Body of pancreas (tissue), 4 donors: ENCODE data around the gene NAPG. TPM values are rescaled to one million over a fixed set of nuclear protein-coding genes. Genes with fewer than 3 reads are reported as not detected.

Source experiments
- ATAC-seq: fragments of 150-250 bp; one replicate; pipeline ENCODE4 v1.9.1; 2016
- DNase-seq, 4 donors: peaks; one replicate each; pipeline ENCODE4 v3.0.0-alpha.2; 2019
- H3K27ac ChIP-seq, 4 donors: fragments of 200-600 bp; sonication (generic); 1 replicate in 3 of 4; 2 replicates in 1 of 4; pipeline versions ENCODE4 v1.5.1 to v1.6.1; 2016 to 2019; ENCODE audit warnings: mild to moderate bottlenecking in 1 of 4, mixed read lengths in 1 of 4, moderate library complexity in 1 of 4
- H3K27me3 ChIP-seq, 2 donors: fragments of 200-600 bp; sonication (generic); one replicate each; pipeline ENCODE4 v1.6.0; 2016; ENCODE audit warnings: mild to moderate bottlenecking in 1 of 2
- H3K36me3 ChIP-seq, 2 donors: fragments of 200-600 bp; sonication (generic); replicated peaks in 1 of 2; 2 replicates each; pipeline ENCODE4 v1.5.1; 2016; ENCODE audit warnings: low read depth in 2 of 2; ENCODE audit not compliant: insufficient read depth in 1 of 2
- H3K4me1 ChIP-seq: fragments of 200-600 bp; sonication (generic); one replicate; pipeline ENCODE4 v1.6.0; 2016
- H3K4me3 ChIP-seq, 2 donors: fragments of 200-600 bp; sonication (generic); 1 replicate in 1 of 2; 2 replicates in 1 of 2; pipeline ENCODE4 v1.5.1; 2016 to 2019
- H3K9me3 ChIP-seq, 3 donors: fragments of 200-600 bp; sonication (generic); 1 replicate in 2 of 3; 2 replicates in 1 of 3; pipeline ENCODE4 v1.5.1; 2016
- CTCF ChIP-seq, 7 experiments: fragments of 450-650 bp in 4 of 7; fragments of 200-600 bp in 3 of 7; sonication (generic) in 3 of 7; IDR thresholded peaks; one replicate each; pipeline ENCODE4 v1.5.1; 2016 to 2019; ENCODE audit warnings: antibody characterized with exemption in 7 of 7
- POLR2A ChIP-seq, 3 donors: fragments of 450-650 bp; IDR thresholded peaks; one replicate each; pipeline ENCODE4 v1.6.1; 2016; ENCODE audit warnings: antibody characterized with exemption in 3 of 3, mild to moderate bottlenecking in 2 of 3
- WGBS, 2 donors: methylation state at CpG; one replicate each; pipeline ENCODE4 v1.1.5; 2017; 5-methylcytosine and 5-hydroxymethylcytosine counted together
- intact Hi-C: fragments of 100-400 bp; cut with DNase I; formaldehyde crosslinking; loops from one replicate; pipeline ENCODE4 v1.15.1; 2023
- total RNA-seq, 2 donors: library from RNA; depleted of rRNA; stranded (reverse); fragments of >200 nt; gene quantifications; one replicate each; pipeline ENCODE4 v1.1.0, GENCODE V29; 2016

NAPG gene
- total RNA-seq = 10 to 100 TPM; 22.4 to 27.5 TPM

- peak; percentile 90 for ATAC-seq
- H3K27ac ChIP-seq = peak within 1 kb of the TSS; percentile 73 to 91 (median 89)
- peak within 1 kb of the TSS; percentile 89 to 92 for H3K4me3 ChIP-seq
- 1% methylated on average over 10 to 66 of the region's 68 CpGs for WGBS, 2 donors
- peak; percentile 89 to 93 (median 92) for DNase-seq
- no peaks in the 10 kb centered on the region for H3K9me3 ChIP-seq
- no peak for TF ChIP-seq CTCF (IDR thresholded peaks at IDR 0.05)
- peak in 2 of 3 donors; percentile 72 to 73 for TF ChIP-seq POLR2A (IDR thresholded peaks at IDR 0.05)
- peaks cover 22% of the 10 kb centered on the region for H3K4me1 ChIP-seq
- intact Hi-C loops = no loop called here
- H3K36me3 ChIP-seq = no peaks in the 10 kb centered on the region
- H3K27me3 ChIP-seq = no peaks in the 10 kb centered on the region
These were observed at the start of gene NAPG for GRCh38 chr18:10525697-10526560. NAPG (plus strand) TSS chr18:10526027; CDS start chr18:10526103, 76 bp downstream.

GRCh38 chr18:10476338-10476791 lies 49.5 kb upstream of the NAPG start:
- DNase-seq (no peak), ATAC-seq (peak; percentile 65)
- no peak overlapping the region for H3K4me3 ChIP-seq
- TF ChIP-seq CTCF (IDR thresholded peaks at IDR 0.05) = no peak
- TF ChIP-seq POLR2A (IDR thresholded peaks at IDR 0.05) = no peak
- H3K27me3 ChIP-seq = no peaks in the 10 kb centered on the region
- no peaks in the 10 kb centered on the region for H3K36me3 ChIP-seq
- no peaks in the 10 kb centered on the region for H3K9me3 ChIP-seq
- peaks cover 20% of the 10 kb centered on the region for H3K4me1 ChIP-seq
- intact Hi-C loops = no loop called here
- no peak overlapping the region for H3K27ac ChIP-seq
- 47 to 49% methylated on average over 9 of the region's 9 CpGs for WGBS, 2 donors

GRCh38 chr18:10477121-10477862 lies 48.5 kb upstream of the NAPG start:
- intact Hi-C loops = no loop called here
- 47 to 62% methylated on average over 3 of the region's 3 CpGs for WGBS, 2 donors
- no peak for TF ChIP-seq CTCF (IDR thresholded peaks at IDR 0.05)
- TF ChIP-seq POLR2A (IDR thresholded peaks at IDR 0.05) = no peak
- Histone ChIP-seq H3K27ac (no peak overlapping the region), H3K36me3 (no peaks in the 10 kb centered on the region), H3K27me3 (no peaks in the 10 kb centered on the region), H3K9me3 (no peaks in the 10 kb centered on the region), H3K4me1 (peaks cover 20% of the 10 kb centered on the region), H3K4me3 (no peak overlapping the region)
- no peak for DNase-seq
- no peak for ATAC-seq

- ATAC-seq = no peak
- 95 to 96% methylated on average over 2 of the region's 2 CpGs for WGBS, 2 donors
These were observed 48.0 kb upstream of the NAPG start for GRCh38 chr18:10477863-10478260.

More at GRCh38 chr18:10477863-10478260, 48.0 kb upstream of the NAPG start:
- intact Hi-C loops = no loop called here
- DNase-seq = no peak
- Histone ChIP-seq H3K27me3 (no peaks in the 10 kb centered on the region), H3K27ac (no peak overlapping the region), H3K4me1 (peaks cover 26% of the 10 kb centered on the region), H3K36me3 (no peaks in the 10 kb centered on the region), H3K9me3 (no peaks in the 10 kb centered on the region), H3K4me3 (no peak overlapping the region)
- TF ChIP-seq POLR2A (IDR thresholded peaks at IDR 0.05) = no peak
- no peak for TF ChIP-seq CTCF (IDR thresholded peaks at IDR 0.05)
